ENCODE measurements around the gene FTMT.

GRCh38 chr5:121873409-121873808, 21.7 kb downstream of the FTMT start:
- TF ChIP-seq CTCF (optimal IDR thresholded peaks at IDR 0.05 in 1 of 3, IDR thresholded peaks at IDR 0.05 in 1 of 3, conservative IDR thresholded peaks at IDR 0.05 in 1 of 3; ENCODE audit: extremely low read depth in 1 of 3, insufficient read depth in 2 of 3, low read length in 3 of 3) (no peak), EZH2 (IDR thresholded peaks at IDR 0.05; ENCODE audit: low read length) (no peak)

All from keratinocyte (primary cell).